GM21526 (cell line): Measurements from ENCODE around the gene IL1RAPL2.
"Not testable (repeated sequence)": the region's sequence is repeated elsewhere in the genome, so short reads cannot be mapped to it uniquely, and the experiment has no call there.

Source experiments
- ATAC-seq: cut with Tn5 transposase; IDR thresholded peaks from one replicate; pipeline ENCODE4 v1.9.1; 2021; ENCODE audit warnings: moderate library complexity; ENCODE audit not compliant: unreplicated experiment, low FRiP score

The IL1RAPL2 gene

DNA sequence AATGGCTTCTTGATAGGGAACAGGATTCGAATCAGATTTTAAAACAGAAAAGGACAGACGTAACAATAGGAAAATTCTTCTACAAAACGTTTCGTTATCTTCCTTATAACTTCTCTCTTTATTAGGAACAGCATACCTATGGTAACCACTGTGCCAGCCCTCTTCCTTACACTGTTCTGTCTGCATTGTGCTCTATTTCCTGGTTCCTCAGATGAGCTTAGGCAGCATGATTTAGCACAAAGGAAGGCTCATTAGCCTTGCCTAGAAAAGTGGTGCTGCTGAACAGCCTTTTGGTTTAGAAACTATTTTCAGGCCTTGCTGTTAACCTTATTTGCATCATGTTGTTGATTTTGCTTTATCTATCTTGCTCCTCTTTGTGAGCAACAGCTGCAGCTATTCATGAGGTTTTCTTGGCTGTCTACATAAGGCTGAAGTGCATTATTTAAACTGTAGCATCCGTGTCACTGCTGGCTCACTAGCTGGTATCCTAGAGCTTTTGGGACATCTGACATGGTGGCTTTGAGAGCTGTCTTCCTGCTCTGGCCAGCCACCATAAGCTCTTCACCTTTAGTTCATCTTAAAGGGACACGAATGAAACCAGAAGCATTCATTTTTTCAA, 1186.4 kb downstream of the IL1RAPL2 start:
- ATAC-seq = no peak

GRCh38 chrX:105753411-105753810, 1187.4 kb downstream of the IL1RAPL2 start:
- no peak for ATAC-seq

DNA sequence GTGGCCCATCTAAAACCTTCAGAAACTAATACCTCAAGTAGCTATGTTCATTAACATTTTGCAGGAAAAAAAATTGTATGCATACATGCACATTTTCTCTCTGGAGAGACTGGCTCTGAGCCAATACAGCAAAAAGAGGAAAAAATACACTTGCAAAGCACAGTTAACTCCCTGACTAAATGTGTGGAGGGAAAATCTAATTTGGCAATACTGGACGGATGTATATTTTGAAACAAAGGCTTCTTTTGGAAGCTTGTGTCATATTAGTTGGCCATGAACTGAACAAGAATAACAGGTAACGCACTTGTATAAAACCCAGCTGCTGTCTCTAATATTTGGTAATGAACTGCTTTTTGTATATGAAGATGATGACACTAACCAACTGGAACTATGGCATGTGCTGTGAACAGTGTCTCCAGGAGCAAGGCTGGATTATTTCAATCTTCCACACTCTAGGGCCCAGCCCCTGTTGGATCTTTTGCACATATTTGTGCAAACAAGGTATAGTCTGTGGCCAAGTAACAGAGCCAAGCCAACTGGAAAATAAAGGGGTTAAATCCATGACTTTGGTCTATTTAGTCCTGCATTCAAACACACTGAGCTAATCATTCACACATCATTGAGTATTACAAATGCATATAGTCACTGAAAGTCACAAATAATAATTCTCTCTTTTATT, 1188.4 kb downstream of the IL1RAPL2 start:
- ATAC-seq = no peak

DNA sequence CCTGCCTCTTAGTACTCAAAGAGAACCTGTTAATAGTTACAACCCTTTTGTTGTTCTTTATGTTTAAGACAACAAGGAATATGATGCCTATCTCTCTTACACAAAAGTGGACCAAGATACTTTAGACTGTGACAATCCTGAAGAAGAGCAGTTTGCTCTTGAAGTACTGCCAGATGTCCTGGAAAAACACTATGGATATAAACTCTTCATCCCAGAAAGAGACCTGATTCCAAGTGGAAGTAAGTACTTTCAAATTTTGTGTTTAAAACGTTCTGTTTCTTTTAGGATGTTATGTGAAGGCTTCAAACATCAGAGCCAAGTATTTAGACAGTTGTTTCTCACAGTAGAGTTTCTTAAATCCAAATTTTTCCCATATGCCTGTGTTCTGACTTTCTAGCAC, 1189.1 kb downstream of the IL1RAPL2 start:
- no peak for ATAC-seq

DNA sequence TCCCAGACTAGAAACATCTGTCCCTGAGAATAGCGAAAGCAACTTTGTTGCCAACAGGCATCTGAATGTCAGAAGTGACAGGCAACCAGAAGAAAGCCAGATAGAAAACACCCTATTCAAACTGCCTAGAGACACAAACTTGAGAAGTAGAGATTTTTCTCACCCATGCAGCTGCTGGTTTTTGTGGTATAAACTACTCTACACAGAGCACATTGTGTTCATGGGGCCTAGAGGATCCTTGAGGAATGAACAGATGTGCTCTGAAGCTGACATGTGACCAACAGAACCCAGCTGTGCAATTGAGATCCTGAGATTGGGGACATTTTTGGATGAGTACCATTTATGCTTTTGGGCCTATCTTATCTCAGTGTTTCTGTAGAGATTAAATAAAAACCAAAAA, 1192.8 kb downstream of the IL1RAPL2 start:
- no peak for ATAC-seq

DNA sequence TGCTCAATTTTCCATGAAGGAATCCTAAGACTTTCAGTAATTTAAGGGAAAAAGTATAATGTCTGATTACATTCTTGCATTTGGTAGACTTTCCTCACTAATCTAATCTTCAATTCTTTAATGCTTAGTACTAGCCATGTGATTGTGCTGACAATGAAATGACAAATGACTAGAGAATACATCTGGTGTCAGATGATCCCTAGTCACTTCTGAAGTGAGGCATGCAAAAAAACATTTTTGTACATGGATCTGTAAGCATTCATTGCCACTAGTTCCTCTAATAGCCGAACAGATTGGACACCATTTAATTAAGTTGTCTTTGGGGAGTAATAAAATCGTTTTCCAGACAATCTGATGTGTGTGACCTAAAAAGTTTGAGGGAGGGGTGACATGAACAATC, 1193.6 kb downstream of the IL1RAPL2 start:
- no peak for ATAC-seq

DNA sequence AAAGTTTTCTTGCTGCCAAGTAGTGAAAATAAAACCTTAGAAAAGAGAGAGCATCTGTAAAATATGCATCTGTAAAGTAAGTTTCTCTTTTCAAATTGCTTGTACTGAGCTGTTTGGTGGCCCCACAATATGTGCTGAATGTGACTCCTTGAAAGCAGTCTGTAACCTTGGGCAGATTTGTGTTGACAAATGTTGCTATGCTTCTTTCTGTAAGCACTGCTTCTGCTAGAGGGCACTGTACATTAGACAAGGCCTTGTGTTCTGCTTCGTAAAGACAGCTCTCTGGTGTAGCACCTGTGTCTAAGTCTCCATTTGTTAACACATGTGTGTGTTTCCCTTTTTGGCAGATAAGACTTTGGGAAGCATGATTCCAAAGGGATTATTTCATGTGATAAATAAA, 1199.7 kb downstream of the IL1RAPL2 start:
- no peak for ATAC-seq

DNA sequence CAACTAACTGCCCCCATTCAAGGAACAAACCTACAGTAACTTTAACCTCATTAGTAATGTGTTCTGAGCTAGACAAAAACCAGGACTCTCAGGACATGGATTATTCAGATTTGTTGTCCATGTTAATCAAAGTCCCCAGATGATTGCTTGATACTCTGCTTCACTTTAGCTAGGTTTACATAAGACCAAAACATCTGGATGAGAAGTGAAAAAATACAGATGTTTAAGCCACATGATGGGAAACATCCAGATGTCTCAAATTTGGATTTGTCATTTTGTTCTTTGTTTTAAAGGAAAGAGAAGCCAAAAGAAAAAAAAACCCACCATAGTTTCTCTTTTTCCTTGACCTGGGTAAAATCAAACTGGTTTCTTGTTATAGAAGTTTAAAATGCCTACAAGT, 1207.8 kb downstream of the IL1RAPL2 start:
- ATAC-seq = no peak

- ATAC-seq = no peak
These were observed 1209.7 kb downstream of the IL1RAPL2 start for GRCh38 chrX:105775679-105776078.

DNA sequence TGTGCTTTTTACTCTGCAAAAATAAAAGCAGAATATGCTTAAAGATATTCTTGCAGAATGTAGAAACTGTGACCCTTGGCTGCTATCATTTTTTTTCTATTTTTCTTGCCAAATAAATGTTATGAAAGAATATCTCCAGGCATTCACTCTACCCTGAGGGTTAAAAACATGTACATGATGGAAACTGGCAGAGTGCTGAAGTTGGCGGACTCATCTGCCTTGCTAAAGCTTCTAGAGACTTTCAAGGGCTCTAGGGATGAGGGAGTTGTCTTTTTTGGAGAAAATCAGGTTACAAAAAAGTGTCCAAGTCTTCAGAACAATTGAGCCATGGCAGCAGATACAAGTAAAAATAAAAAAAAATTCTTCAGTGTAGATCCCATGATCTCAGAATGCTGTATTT, 1215.8 kb downstream of the IL1RAPL2 start:
- ATAC-seq = no peak

DNA sequence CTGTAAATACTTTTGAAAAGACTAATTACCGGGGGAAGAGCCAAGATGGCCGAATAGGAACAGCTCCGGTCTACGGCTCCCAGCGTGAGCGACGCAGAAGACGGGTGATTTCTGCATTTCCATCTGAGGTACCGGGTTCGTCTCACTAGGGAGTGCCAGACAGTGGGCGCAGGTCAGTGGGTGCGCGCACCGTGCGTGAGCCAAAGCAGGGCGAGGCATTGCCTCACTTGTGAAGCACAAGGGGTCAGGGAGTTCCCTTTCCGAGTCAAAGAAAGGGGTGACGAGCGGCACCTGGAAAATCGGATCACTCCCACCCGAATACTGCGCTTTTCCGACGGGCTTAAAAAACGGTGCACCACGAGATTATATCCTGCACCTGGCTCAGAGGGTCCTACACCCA, 1230.9 kb downstream of the IL1RAPL2 start:
- ATAC-seq = not testable (repeated sequence)

DNA sequence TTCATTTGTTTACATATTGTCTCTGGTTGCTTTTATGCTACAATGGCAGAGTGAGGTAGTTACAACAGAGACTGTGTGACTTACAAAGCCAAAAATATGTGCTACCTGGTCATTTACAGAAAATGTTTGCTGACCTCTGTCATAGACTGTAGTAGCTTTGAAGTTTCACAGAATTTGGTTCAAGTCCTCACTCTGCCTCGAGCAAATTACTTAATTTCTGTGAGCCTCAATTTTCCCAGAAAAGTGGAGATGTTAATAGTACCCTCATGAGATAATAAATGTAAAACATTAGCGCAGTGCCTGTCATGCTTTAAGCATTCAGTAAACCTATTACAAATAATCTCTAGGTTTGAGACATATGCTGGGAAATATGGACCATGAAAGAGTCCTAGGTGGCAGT, 1237.9 kb downstream of the IL1RAPL2 start:
- ATAC-seq = no peak

DNA sequence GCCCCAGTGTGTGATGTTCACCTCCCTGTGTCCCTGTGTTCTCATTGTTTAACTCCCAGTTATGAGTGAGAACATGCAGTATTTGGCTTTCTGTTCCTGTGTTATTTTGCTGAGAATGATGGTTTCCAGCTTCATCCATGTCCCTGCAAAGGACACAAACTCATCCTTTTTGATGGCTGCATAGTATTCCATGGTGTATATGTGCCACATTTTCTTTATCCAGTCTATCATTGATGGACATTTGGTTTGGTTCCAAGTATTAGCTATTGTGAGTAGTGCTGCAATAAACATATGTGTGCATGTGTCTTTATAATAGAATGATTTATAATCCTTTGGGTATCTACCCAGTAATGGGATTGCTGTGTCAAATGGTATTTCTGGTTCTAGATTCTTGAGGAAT, 1239.7 kb downstream of the IL1RAPL2 start:
- not testable (repeated sequence) for ATAC-seq

DNA sequence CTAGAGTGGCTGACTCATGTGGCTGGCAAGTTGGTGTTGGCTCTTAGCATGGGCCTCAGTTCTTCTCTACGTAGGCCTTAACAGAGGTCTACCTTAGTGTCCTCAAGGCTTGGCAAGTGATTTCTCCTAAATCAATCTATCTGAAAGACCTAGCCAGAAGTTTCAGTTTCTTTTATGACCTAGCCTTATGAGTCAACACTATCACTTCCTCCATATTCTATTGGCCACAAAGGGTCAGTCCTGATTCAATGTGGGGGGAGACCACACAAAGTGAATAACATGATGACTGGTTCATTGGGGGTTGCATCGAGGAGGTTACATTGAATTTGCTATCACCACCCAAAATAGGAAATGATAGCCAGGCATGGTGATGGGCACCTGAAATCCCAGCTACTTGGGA, 1250.5 kb downstream of the IL1RAPL2 start:
- no peak for ATAC-seq
